Frontal cortex (tissue), 4 donors: Measurements from ENCODE around the gene LPCAT1. TPM values are rescaled to one million over a fixed set of nuclear protein-coding genes. Genes with fewer than 3 reads are reported as not detected.
"Not testable (repeated sequence)": the region's sequence is repeated elsewhere in the genome, so short reads cannot be mapped to it uniquely, and the experiment has no call there.

Experiments used
- DNase-seq, 2 donors: peaks; one replicate each; pipeline ENCODE4 v3.0.0; 2012; ENCODE audit warnings: low spot score in 2 of 2
- FAIRE-seq: peaks from 2 replicates; lab custom pipeline; 2012; peaks lifted over from hg19 to GRCh38; lab: Jason Lieb, UNC
- total RNA-seq: library from RNA; depleted of rRNA; stranded (reverse); fragments of >200 nt; gene quantifications from one replicate; pipeline ENCODE4 v1.2.3, GENCODE V29; 2014
- donor health status: control.
- donor health status: control.
- donor health status: control.

LPCAT1 gene
- 127 TPM for total RNA-seq

GRCh38 chr5:1523793-1524480 lies at the start of gene LPCAT1:
Gene LPCAT1 (minus strand): TSS chr5:1523960. CDS start chr5:1523844, 116 bp downstream.
- no peak for FAIRE-seq

GRCh38 chr5:1571875-1572274 lies 48.1 kb upstream of the LPCAT1 start:
- not testable (repeated sequence) for DNase-seq
- peak; percentile 45 for FAIRE-seq

More at GRCh38 chr5:1523793-1524480, at the start of gene LPCAT1:
- DNase-seq, result peak; percentile 90 to 95

GRCh38 chr5:1570975-1571374 lies 47.2 kb upstream of the LPCAT1 start:
- FAIRE-seq (no peak), DNase-seq (no peak)

GRCh38 chr5:1568201-1568979 lies 44.6 kb upstream of the LPCAT1 start:
- DNase-seq (no peak), FAIRE-seq (no peak)

- DNase-seq, FAIRE-seq: not testable (repeated sequence)
These were observed 43.9 kb upstream of the LPCAT1 start for GRCh38 chr5:1567527-1568200.

GRCh38 chr5:1565737-1566734 lies 42.3 kb upstream of the LPCAT1 start:
- DNase-seq (peak in 1 of 2 donors; percentile 10), FAIRE-seq (no peak)

GRCh38 chr5:1564824-1565736 lies 41.3 kb upstream of the LPCAT1 start:
- DNase-seq, result peak in 1 of 2 donors; percentile 8
- FAIRE-seq, result no peak

- no peak for DNase-seq
- FAIRE-seq, result no peak
These were observed 40.5 kb upstream of the LPCAT1 start for GRCh38 chr5:1564182-1564748.

GRCh38 chr5:1563617-1564181 lies 39.9 kb upstream of the LPCAT1 start:
- FAIRE-seq (no peak), DNase-seq (peak in 1 of 2 donors; percentile 33)

GRCh38 chr5:1563051-1563461 lies 39.3 kb upstream of the LPCAT1 start:
- DNase-seq (no peak), FAIRE-seq (no peak)

GRCh38 chr5:1562599-1562998 lies 38.8 kb upstream of the LPCAT1 start:
- FAIRE-seq (no peak), DNase-seq (no peak)

GRCh38 chr5:1561402-1561929 lies 37.7 kb upstream of the LPCAT1 start:
- DNase-seq, result no peak
- no peak for FAIRE-seq

- not testable (repeated sequence) for FAIRE-seq, DNase-seq
These were observed 36.7 kb upstream of the LPCAT1 start for GRCh38 chr5:1560499-1560898.

- DNase-seq (no peak), FAIRE-seq (no peak)
These were observed 35.2 kb upstream of the LPCAT1 start for GRCh38 chr5:1558944-1559343.

GRCh38 chr5:1557114-1557873 lies 33.5 kb upstream of the LPCAT1 start:
- DNase-seq (no peak), FAIRE-seq (no peak)

GRCh38 chr5:1555808-1556731 lies 32.3 kb upstream of the LPCAT1 start:
- no peak for FAIRE-seq

More at GRCh38 chr5:1555808-1556731, 32.3 kb upstream of the LPCAT1 start:
- DNase-seq, result no peak
